Effector CD8-positive, alpha-beta T cell (primary cell): Measurements from ENCODE around the gene SERAC1.
A peak's percentile ranks its signal among the peaks of the same experiment; 100 is the strongest.

Experiments
- DNase-seq: peaks from one replicate; lab custom pipeline; 2025; lab: John Stamatoyannopoulos, UW

The SERAC1 gene

GRCh38 chr6:158078320-158078719 is 89.7 kb downstream of the SERAC1 start:
- DNase-seq, result no peak

- no peak for DNase-seq
Measured at GRCh38 chr6:158077676-158078075, 90.4 kb downstream of the SERAC1 start.

DNA sequence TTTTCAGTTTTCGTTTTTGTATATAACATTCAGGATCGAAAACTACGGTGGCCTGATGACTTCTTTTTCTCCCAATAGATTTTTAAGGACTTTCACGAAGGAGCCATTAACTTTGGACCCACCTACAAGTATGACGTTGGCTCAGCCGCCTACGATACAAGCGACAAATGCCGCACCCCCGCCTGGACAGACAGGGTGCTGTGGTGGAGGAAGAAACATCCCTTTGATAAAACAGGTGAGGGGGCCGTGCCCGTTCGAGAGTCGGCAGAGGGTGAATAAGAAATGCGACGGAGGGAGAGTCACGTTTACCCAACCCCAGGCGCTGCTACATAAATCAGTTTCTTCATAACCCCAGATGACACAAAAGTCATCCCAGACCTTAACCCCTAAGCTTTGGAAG is 91.5 kb downstream of the SERAC1 start:
- no peak for DNase-seq

DNA sequence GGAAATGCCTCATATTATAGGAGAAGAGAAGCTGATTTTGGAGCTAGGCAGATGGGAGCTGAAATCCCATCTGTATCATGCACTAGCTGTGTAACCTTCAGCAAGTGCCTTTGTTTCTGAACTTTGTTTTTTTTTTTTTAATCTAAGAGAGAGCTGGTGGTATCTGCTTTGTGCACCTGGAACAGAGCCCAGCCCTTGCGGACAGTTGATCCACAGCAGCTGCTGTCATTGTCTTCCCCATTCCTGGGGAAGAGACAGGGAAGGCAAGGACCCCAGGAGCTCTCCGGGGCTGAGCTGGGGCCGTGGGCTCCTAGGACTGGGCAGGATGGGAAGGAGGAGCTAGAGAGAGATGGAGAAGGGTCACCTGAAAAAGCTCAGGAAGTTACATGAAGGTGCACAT is 94.3 kb downstream of the SERAC1 start:
- no peak for DNase-seq

DNA sequence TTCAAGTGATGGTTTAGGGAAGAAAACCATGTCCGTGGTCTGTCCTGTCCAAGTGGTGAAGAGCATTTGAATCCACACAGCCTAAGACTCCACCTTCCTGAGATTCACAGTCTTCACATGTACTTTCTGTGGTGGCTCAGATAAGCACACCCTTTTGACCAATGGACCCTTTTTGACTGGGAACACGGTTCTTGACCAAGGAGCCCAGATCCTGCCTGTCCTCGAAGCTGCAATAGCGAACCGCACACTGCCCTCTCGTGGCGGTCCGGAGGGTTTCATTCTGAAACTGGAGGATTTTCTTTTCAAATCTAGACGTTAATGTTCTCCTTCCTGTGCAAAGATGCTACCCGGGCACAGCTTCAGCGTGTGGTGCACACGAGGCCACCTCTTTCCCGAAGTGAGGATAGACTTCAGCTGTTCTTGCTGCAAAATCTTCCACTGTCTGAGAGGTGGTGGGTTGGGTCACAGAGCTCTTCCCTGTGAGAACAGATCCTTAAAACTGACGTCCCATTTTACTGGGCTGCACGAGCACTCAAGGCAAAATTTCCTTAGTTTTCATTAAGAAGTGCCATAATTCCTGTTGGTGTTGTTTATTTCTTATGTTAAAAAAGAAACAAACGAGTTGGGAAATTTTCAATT is 95.9 kb downstream of the SERAC1 start:
- DNase-seq, result peak; percentile 29

DNA sequence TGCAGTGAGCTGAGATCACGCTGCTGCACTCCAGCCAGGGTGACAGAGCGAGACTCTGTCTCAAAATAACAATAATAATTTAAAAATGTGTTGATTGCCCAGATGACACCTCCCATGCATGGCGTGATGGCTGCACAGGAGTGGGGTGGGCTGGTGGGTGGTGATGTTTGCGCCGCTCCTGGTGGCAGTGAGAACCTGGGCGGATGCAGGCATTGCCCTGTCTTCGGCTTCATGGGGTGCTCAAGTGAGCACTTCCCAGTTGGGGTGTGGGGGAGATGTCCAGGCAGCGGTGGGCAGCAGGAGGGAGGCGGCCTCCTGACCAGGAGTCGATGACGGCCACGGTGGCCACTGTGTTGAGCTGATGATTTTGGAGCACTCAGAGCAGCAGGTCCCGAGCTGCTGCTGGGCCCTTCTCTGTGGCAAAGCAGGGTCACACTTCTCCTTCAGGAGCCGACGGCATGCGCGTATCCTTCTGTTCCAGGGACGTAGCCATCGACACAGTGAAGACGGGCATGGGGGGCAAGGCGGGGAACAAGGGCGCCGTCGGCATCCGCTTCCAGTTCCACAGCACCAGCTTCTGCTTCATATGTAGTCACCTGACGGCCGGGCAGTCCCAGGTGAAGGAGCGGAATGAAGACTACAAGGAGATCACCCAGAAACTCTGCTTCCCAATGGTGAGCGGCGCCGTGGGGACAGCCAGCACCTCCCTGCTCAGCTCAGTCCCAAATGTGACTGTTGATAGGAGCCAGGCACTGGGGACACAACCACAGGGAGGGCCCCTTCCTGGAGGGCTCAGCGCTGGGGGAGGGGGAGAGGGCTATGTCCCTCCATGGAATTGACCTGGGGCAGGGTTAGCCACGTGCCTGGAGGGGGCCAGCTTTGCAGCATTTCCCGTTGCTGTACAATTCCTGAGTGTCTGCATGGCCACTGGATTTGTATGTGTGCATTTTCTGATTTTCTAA is 96.7 kb downstream of the SERAC1 start:
- DNase-seq, result no peak

DNA sequence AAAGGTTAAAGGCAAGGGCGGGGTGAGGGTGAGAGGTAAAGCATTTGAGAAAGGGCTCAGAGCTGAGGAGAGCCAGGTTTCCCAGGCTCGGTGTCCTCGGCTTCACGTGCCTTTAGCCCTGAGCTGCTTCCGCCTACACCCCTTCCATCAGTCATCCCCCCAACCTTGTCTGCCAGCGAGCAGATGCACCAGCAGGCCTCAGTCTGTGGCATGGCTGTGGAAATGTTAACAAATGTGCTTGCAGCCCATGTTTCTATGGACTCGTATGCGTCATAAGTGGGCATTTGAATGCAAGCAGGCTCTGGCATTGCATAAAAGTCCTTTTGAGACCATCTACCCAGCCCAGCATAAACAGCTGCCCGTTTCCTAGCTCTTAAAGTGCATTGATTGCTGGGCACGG is 97.5 kb downstream of the SERAC1 start:
- DNase-seq, result no peak

DNA sequence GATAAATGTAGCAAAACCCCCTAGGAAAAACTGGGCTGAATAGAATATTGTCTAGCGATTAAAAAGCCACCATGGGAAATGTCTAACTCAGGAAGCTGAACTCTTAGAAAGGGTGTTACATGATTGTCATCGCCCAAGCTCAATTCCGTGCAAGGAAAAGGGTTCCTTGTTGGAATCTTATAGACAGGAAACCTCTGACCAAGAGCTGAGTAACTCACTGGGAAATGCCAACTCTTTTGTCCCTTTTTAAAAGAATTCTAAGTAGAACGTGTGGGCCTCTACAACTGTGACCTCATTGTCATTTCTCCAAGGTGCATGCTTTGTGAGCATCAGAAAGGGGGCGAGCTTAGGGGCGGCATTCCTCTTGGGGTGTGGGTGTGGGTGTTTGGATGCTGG is 98.3 kb downstream of the SERAC1 start:
- no peak for DNase-seq

GRCh38 chr6:158068893-158069799 is 98.9 kb downstream of the SERAC1 start:
- no peak for DNase-seq

- DNase-seq, result no peak
Measured at GRCh38 chr6:158068156-158068892, 99.7 kb downstream of the SERAC1 start.

DNA sequence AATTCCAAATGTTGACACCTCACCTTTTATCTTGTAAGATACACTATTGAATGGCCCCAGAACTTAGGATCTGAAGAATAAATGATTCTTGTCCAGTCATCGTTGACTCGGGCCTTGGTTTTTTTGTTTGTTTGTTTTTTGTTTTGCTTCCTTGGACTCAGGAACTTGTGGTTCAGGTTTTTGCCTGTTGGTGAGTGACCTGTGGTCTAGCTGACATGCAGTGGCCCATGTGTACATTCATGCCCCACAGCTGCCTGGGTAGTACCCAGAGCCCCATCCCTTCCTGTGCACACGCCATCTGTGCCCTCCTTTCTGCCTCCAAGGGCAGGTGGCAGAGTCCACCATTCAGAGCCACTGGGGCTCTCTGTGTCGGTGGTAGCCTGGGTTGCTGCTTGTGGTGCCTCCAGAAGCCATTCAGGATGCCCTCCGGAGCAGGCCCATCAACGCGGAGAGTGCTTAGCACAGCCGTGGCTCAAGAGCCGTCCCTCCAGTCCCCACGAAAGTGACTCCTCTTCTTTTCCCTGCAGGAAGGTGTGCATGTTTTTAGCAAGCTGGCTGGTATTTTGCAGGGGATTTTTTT is 100.5 kb downstream of the SERAC1 start:
- no peak for DNase-seq

DNA sequence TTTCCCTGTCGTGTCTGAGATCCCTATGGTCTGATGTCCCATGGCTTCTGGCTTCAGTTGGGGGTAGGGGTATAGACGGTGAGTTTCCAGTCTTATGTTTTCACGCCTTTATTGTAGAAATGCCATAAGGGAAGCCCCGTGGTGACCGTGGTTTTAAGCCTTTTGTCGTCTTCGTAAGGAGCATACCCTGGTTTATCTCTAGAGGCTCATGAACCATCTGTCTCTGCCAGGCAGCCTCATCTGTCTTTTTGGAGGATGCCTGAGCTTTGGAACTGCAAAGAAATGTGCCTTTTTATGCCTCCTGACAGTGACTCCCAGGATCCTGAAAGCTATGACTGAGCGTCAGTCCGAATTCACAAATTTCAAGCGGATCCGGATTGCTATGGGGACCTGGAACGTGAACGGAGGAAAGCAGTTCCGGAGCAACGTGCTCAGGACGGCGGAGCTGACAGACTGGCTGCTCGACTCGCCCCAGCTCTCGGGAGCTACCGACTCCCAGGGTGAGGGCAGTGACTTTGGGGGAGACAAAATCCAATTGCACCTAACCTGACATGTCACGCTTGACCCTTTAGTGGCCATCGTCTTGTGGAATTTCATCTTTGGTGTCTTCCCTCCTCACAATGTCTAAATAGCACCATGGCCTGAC is 101.8 kb downstream of the SERAC1 start:
- no peak for DNase-seq

DNA sequence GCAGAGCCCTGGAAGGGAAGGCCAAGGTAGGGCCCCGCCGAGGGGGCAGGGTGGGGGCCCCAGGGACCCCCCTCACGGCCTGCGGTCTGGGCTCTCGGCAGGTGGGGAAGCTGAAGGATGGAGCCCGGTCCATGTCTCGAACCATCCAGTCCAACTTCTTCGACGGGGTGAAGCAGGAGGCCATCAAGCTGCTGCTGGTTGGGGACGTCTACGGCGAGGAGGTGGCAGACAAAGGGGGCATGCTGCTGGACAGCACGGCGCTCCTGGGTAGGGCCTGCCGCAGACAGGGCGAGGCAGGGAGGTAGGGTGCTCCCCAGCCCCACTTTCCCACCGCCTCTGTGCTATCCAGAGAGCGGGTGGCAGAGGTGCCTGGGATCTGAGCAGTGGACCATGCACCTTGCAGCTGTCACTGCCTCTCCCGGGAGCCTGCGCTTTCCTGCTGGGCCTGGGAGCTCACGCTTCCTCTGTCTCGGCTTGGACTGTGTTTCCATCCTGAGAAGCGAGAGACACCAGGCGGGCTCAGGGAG is 103.3 kb downstream of the SERAC1 start:
- no peak for DNase-seq

DNA sequence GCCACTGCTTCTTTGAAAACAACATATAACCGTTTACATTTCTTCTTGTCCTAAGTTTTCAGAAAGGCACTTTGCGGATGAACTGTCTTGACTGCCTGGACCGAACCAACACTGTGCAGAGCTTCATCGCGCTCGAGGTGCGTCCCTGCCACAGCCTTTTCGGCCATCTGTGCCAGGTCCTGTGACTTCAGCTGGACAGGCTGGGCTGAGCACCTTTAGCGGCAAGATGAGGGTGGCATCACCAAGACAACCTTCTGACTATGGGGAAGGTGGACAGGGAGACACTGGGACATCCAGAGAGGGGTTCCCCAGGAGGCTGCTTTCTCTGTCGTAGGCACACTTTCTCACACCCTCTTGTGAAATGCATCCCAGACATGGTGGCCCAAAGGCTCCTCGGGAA is 104.3 kb downstream of the SERAC1 start:
- DNase-seq, result no peak

DNA sequence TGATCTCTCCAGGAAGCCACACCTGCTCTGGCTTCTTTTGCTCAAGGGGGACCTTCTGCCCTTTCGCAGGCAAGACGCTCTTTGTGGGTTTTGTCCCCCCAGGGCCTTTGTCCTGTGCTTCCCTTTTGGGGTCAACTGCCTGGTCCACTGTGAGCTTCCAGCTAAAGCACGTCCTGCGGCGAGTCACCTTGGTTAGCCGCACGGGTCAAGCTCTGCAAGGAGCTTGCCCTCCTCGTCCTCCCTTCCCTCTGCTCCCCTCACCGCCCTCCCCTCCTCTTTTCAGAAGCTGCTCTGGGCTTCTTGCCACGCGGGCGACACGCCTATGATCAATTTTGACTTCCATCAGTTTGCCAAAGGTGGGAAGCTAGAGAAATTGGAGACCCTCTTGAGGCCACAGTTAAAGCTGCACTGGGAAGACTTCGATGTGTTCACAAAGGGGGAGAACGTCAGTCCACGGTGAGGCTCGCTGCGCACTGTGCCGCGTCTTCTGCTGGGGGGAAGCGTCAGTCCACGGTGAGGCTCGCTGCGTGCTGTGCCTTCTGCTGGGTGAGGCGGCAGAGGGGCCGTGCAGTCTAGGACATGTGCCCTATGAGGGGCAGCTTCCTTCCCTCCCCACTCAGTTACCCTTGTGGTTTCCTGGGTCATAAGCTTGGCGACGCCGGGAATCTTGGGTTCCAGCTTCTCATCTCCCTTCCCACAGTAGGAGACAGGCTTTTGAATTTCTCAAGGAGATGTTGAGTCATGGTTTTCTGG is 106.2 kb downstream of the SERAC1 start:
- DNase-seq, result no peak

GRCh38 chr6:158061361-158061708 is 106.7 kb downstream of the SERAC1 start:
- DNase-seq, result no peak

- DNase-seq, result no peak
Measured at GRCh38 chr6:158060455-158061360, 107.4 kb downstream of the SERAC1 start.
